Natural killer cell (primary cell): ENCODE data around the gene SPATA3. TPM values are rescaled to one million over a fixed set of nuclear protein-coding genes. Genes with fewer than 3 reads are reported as not detected.

Source experiments
- ATAC-seq, 3 donors: fragments of 150-1000 bp in 2 of 3; fragments of 200-7000 bp in 1 of 3; cut with Tn5 transposase; 1 replicate in 1 of 3; 2 replicates in 2 of 3; pipeline ENCODE4 v1.10.0; 2021; ENCODE audit warnings: mild to moderate bottlenecking in 2 of 3, moderate library complexity in 2 of 3
- DNase-seq, 2 donors: peaks; one replicate each; pipeline versions ENCODE4 v3.0.0 to v3.0.0-alpha.2; 2013 to 2021; ENCODE audit warnings: mixed read lengths in 1 of 2
- H3K27ac ChIP-seq: one replicate; pipeline ENCODE4 v1.5.1; 2013; ENCODE audit warnings: mild to moderate bottlenecking, low read length
- H3K27me3 ChIP-seq: one replicate; pipeline ENCODE4 v1.6.1; 2013; ENCODE audit warnings: low read length; ENCODE audit not compliant: control insufficient read depth, insufficient read depth
- H3K36me3 ChIP-seq: one replicate; pipeline ENCODE4 v1.6.1; 2013; ENCODE audit warnings: low read length; ENCODE audit not compliant: control insufficient read depth, insufficient read depth
- H3K4me1 ChIP-seq: one replicate; pipeline ENCODE4 v1.6.1; 2013; ENCODE audit warnings: low read length; ENCODE audit not compliant: control insufficient read depth, insufficient read depth
- H3K4me3 ChIP-seq: one replicate; pipeline ENCODE4 v1.5.1; 2013; ENCODE audit warnings: low read length
- H3K9me3 ChIP-seq: one replicate; pipeline ENCODE4 v1.6.1; 2013; ENCODE audit warnings: low read length; ENCODE audit not compliant: control insufficient read depth, insufficient read depth
- H3K27ac Mint-ChIP-seq, 2 donors: one replicate each; pipeline ENCODE4 v1.8.0; 2022; ENCODE audit warnings: mild to moderate bottlenecking in 2 of 2, mixed read lengths in 2 of 2, moderate library complexity in 1 of 2
- H3K27me3 Mint-ChIP-seq, 2 donors: one replicate each; pipeline ENCODE4 v1.8.0; 2022; ENCODE audit warnings: low read depth in 2 of 2, mixed read lengths in 2 of 2
- H3K36me3 Mint-ChIP-seq: one replicate; pipeline ENCODE4 v1.8.0; 2022; ENCODE audit warnings: mixed read lengths
- H3K4me1 Mint-ChIP-seq, 2 donors: one replicate each; pipeline ENCODE4 v1.8.0; 2022; ENCODE audit warnings: mixed read lengths in 2 of 2
- H3K4me3 Mint-ChIP-seq: one replicate; pipeline ENCODE4 v1.8.0; 2022; ENCODE audit warnings: mild to moderate bottlenecking, moderate library complexity, mixed read lengths
- H3K9me3 Mint-ChIP-seq, 2 donors: one replicate each; pipeline ENCODE4 v1.8.0; 2022; ENCODE audit warnings: mixed read lengths in 2 of 2
- WGBS: methylation state at CpG from one replicate; pipeline ENCODE4 v1.1.7; 2013; ENCODE audit warnings: missing lambda C conversion rate; ENCODE audit not compliant: insufficient coverage; 5-methylcytosine and 5-hydroxymethylcytosine counted together
- intact Hi-C: fragments of 100-400 bp; cut with micrococcal nuclease; formaldehyde crosslinking; loops from one replicate; pipeline ENCODE4 v1.14.2; 2022
- total RNA-seq, 4 donors: library from RNA; stranded (reverse); fragments of 120-200 nt in 1 of 4; gene quantifications; one replicate each; pipeline versions ENCODE4 v1.2.3 to v1.2.4, GENCODE V29; 2013 to 2022
- TF ChIP-seq, protein P1 (sequence below): fragments of 200-600 bp; IDR thresholded peaks from one replicate; pipeline ENCODE4 v1.8.0; 2022; ENCODE audit warnings: antibody characterized with exemption

The SPATA3 gene
- total RNA-seq, 3 donors from 2014 or later (not counting 1 experiment from before 2014, with no cell fraction given): not detected

DNA sequence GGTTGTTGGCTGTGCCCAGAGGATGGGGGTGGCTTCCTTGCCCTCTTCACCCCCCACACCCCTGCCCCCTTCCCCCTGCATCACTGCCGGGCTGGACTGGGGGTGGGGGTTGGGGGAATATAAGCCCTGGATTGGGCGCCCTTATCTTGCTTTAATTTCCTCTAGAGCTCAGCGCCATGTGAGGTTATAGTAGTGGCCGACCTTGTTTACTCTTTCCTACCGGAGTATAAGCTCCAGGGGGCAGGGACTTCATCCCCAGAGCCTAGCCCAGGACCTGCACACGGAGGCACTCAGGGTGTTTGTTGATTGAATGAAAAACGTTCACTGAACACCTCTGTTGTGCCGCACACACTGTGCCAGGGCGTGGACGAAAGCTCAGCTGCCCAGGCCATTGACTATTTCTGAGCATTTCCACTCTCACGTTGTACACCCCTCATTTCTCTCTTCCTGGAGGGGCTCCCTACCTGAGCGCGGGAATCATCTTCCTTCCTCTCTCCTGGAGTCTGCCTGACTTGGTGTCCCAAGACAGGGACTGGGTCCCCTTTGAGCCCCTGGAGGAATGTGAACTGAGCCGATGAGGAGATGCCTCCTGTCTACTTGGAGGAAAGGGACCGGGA, 9.3 kb upstream of the SPATA3 start:
- no peak for ATAC-seq
- H3K27me3 Mint-ChIP-seq: peaks cover 50 to 60% of the 10 kb centered on the region in 2 donors
- no peaks in the 10 kb centered on the region for H3K9me3 Mint-ChIP-seq
- peaks cover 6 to 13% of the 10 kb centered on the region in 2 donors for H3K4me1 Mint-ChIP-seq
- peaks cover 10% of the 10 kb centered on the region for H3K27me3 ChIP-seq
- H3K36me3 Mint-ChIP-seq: no peaks in the 10 kb centered on the region
- no peak overlapping the region for H3K27ac ChIP-seq
- peak overlapping the region; percentile 45 for H3K4me3 Mint-ChIP-seq
- intact Hi-C loops: loop anchor here (1.0 kb wide), 3 partner anchors 84 to 162 kb away; no protein-coding TSS in a partner anchor
- H3K9me3 ChIP-seq: no peaks in the 10 kb centered on the region
- H3K36me3 ChIP-seq: no peaks in the 10 kb centered on the region
- peaks cover 15% of the 10 kb centered on the region for H3K4me1 ChIP-seq
- H3K4me3 ChIP-seq: peak overlapping the region; percentile 39
- no peak overlapping the region for H3K27ac Mint-ChIP-seq
- WGBS: 51% methylated on average over 13 of the region's 15 CpGs
- TF ChIP-seq, protein P1, sequence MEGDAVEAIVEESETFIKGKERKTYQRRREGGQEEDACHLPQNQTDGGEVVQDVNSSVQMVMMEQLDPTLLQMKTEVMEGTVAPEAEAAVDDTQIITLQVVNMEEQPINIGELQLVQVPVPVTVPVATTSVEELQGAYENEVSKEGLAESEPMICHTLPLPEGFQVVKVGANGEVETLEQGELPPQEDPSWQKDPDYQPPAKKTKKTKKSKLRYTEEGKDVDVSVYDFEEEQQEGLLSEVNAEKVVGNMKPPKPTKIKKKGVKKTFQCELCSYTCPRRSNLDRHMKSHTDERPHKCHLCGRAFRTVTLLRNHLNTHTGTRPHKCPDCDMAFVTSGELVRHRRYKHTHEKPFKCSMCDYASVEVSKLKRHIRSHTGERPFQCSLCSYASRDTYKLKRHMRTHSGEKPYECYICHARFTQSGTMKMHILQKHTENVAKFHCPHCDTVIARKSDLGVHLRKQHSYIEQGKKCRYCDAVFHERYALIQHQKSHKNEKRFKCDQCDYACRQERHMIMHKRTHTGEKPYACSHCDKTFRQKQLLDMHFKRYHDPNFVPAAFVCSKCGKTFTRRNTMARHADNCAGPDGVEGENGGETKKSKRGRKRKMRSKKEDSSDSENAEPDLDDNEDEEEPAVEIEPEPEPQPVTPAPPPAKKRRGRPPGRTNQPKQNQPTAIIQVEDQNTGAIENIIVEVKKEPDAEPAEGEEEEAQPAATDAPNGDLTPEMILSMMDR: no peak
- DNase-seq: no peak

DNA sequence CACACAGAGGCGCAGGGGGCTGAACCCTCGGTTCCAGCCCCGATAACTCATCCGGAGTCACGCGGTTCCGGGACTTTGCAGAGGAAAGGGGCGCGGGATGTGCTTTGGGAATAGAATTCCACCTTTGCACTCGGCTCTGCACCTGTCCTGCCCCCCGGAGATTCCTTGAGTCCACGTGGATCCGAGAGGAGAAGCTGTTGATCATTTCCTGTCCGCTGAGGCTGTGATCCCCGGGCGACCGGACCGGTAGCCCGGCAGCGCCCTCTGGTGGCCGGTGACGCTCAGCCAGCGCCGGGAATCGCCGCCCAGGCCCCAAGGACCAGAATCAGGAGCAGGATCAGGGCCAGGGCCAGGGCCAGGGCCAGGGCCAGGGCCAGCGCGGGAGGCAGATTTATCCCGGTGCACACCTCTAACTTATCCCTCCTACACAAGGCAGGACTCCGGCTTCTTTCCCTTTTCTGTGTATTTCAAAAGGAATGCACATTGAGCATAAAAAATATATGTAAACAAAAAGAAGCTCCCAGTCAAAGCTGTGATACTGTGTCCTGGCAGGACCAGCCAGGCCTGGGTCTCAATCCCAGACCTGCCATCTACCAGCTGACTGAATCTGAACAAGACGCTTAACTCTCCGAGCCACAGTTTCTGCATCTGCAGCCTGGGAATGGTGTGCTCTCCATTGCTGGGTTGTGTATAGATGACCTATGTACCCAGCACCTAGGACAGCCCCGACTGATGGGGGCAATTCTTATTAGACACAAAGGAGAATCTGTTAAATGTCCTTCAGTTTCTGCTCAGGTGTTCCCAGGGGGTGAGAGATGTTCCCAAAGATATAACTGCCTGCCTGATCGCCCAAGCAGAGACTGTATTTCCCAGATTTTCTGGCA, 8.5 kb upstream of the SPATA3 start:
- H3K9me3 ChIP-seq: no peaks in the 10 kb centered on the region
- peaks cover 0 to 7% of the 10 kb centered on the region in 2 donors for H3K4me1 Mint-ChIP-seq
- H3K27ac Mint-ChIP-seq: no peak overlapping the region
- H3K36me3 Mint-ChIP-seq: no peaks in the 10 kb centered on the region
- peak; percentile 77 to 95 (median 93) for ATAC-seq
- intact Hi-C loops: loop anchor here (1.0 kb wide), 3 partner anchors 85 to 163 kb away; no protein-coding TSS in a partner anchor
- peaks cover 49 to 60% of the 10 kb centered on the region in 2 donors for H3K27me3 Mint-ChIP-seq
- TF ChIP-seq, protein P1: peak; percentile 96
- H3K4me1 ChIP-seq: peaks cover 8% of the 10 kb centered on the region
- H3K4me3 Mint-ChIP-seq: peak overlapping the region; percentile 45
- peak overlapping the region; percentile 39 for H3K4me3 ChIP-seq
- 14% methylated on average over 34 of the region's 34 CpGs for WGBS
- H3K27ac ChIP-seq: no peak overlapping the region
- H3K9me3 Mint-ChIP-seq: no peaks in the 10 kb centered on the region
- DNase-seq: peak; percentile 82 to 86
- H3K36me3 ChIP-seq: no peaks in the 10 kb centered on the region
- peaks cover 10% of the 10 kb centered on the region for H3K27me3 ChIP-seq

DNA sequence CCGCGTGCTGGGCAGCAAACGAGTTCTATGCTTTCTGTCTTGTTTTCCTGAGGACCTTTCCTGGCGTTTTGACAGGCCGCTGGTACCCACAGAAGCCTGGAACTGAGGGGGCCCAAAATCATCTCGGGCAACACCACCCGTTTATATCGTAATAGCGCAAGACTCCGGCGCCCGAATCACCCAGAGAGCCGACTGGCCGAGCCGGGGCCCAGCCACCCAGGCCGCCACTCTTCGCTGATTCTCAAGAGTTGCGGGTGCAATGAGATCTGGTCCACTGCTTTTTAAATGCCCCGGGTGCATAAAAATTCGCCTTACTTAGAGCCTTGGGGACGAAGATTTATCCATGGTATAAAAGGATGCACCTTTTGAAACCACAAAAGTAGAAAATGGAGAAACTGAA, 6.2 kb upstream of the SPATA3 start:
- no peaks in the 10 kb centered on the region for H3K36me3 ChIP-seq
- no peaks in the 10 kb centered on the region for H3K9me3 ChIP-seq
- H3K36me3 Mint-ChIP-seq: no peaks in the 10 kb centered on the region
- no peaks in the 10 kb centered on the region for H3K9me3 Mint-ChIP-seq
- H3K27me3 Mint-ChIP-seq: peaks cover 52% of the 10 kb centered on the region in 2 donors
- no peak for ATAC-seq
- peaks cover 8% of the 10 kb centered on the region for H3K4me1 ChIP-seq
- intact Hi-C loops: no loop called here
- 95% methylated on average over 21 of the region's 21 CpGs for WGBS
- H3K27ac ChIP-seq: no peak overlapping the region
- H3K4me1 Mint-ChIP-seq: peaks cover 0 to 7% of the 10 kb centered on the region in 2 donors
- no peak overlapping the region for H3K4me3 Mint-ChIP-seq
- H3K27me3 ChIP-seq: peaks cover 10% of the 10 kb centered on the region
- H3K27ac Mint-ChIP-seq: no peak overlapping the region
- no peak overlapping the region for H3K4me3 ChIP-seq
- TF ChIP-seq, protein P1: no peak
- DNase-seq: no peak
